Fibroblast of peridontal ligament (primary cell): ENCODE results near the gene LNPEP.

ENCODE experiments used
- DNase-seq: peaks from one replicate; pipeline ENCODE4 v3.0.0-alpha.2; 2010; ENCODE audit errors: extremely low read depth

Gene LNPEP

GRCh38 chr5:97000391-97000790 lies 64.5 kb downstream of the LNPEP start:
- DNase-seq = no peak

- no peak for DNase-seq
These were observed 67.1 kb downstream of the LNPEP start for GRCh38 chr5:97002983-97003382.

GRCh38 chr5:97004423-97005060 lies 68.7 kb downstream of the LNPEP start:
- peak; percentile 54 for DNase-seq

- peak; percentile 13 for DNase-seq
These were observed 70.7 kb downstream of the LNPEP start for GRCh38 chr5:97006454-97007060.

GRCh38 chr5:97009212-97009898 lies 73.5 kb downstream of the LNPEP start:
- peak; percentile 22 for DNase-seq

GRCh38 chr5:97009921-97010320 lies 74.0 kb downstream of the LNPEP start:
- no peak for DNase-seq

GRCh38 chr5:97010606-97011005 lies 74.7 kb downstream of the LNPEP start:
- no peak for DNase-seq

GRCh38 chr5:97011567-97011966 lies 75.7 kb downstream of the LNPEP start:
- no peak for DNase-seq

- DNase-seq = peak; percentile 39
These were observed 83.7 kb downstream of the LNPEP start for GRCh38 chr5:97019435-97020117.

GRCh38 chr5:97021416-97021815 lies 85.5 kb downstream of the LNPEP start:
- DNase-seq = no peak

- no peak for DNase-seq
These were observed 87.0 kb downstream of the LNPEP start for GRCh38 chr5:97022898-97023297.

- no peak for DNase-seq
These were observed 90.8 kb downstream of the LNPEP start for GRCh38 chr5:97026721-97027120.

GRCh38 chr5:97037819-97038218 lies 101.9 kb downstream of the LNPEP start:
- DNase-seq = no peak

GRCh38 chr5:97041239-97041638 lies 105.4 kb downstream of the LNPEP start:
- DNase-seq = no peak

GRCh38 chr5:97042996-97043395 lies 107.1 kb downstream of the LNPEP start:
- DNase-seq = no peak

- DNase-seq = no peak
These were observed 107.6 kb downstream of the LNPEP start for GRCh38 chr5:97043511-97043910.

GRCh38 chr5:97044052-97044451 lies 108.2 kb downstream of the LNPEP start:
- DNase-seq = no peak

- peak; percentile 53 for DNase-seq
These were observed 110.5 kb downstream of the LNPEP start for GRCh38 chr5:97046270-97046982.

GRCh38 chr5:97047076-97047475 lies 111.2 kb downstream of the LNPEP start:
- no peak for DNase-seq

- DNase-seq = no peak
These were observed 113.3 kb downstream of the LNPEP start for GRCh38 chr5:97049175-97049574.

- DNase-seq = no peak
These were observed 120.4 kb downstream of the LNPEP start for GRCh38 chr5:97056263-97056662.

GRCh38 chr5:97062046-97062445 lies 126.2 kb downstream of the LNPEP start:
- no peak for DNase-seq
